ENCODE measurements around the gene FHL2. TPM values are rescaled to one million over a fixed set of nuclear protein-coding genes. Genes with fewer than 3 reads are reported as not detected.

The FHL2 gene
- total RNA-seq, 1 donor from 2014 or later = 5.5 TPM

- Histone ChIP-seq H3K9me3 (no peaks in the 10 kb centered on the region), H3K4me3 (no peak overlapping the region), H3K36me3 (no peaks in the 10 kb centered on the region), H3K4me1 (peaks cover 4% of the 10 kb centered on the region), H3K27ac (no peak overlapping the region), H3K27me3 (ENCODE audit: low read depth) (peaks cover 26% of the 10 kb centered on the region)
- ATAC-seq = no peak
- intact Hi-C loops (cut with DNase I) = no loop called here
- DNase-seq = no peak
- no peak for TF ChIP-seq CTCF (IDR thresholded peaks at IDR 0.05)
These were observed 3.0 kb upstream of the FHL2 start for GRCh38 chr2:105401867-105402266.

DNA sequence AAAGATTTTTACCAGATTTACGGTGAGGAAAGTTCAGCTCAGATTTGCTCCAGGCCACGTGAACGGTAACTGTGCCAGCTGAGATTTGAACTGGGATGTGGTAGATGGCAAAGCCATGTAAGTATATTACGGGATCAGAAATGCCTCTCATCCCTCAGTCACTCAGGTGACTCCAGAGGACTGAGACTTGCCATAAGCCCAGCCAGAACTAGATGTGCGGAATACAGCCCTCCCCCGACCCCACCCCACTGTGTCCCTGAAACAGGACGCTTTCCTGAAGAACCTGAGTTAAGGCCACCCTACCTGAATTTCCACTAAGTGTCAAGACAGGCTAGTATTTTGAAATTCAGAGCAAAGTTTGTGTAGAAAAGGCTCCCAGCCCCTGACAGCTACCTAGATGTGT lies 1.3 kb upstream of the FHL2 start:
- H3K4me3 ChIP-seq = no peak overlapping the region
- TF ChIP-seq CTCF (IDR thresholded peaks at IDR 0.05) = no peak
- no peaks in the 10 kb centered on the region for H3K36me3 ChIP-seq
- DNase-seq (no peak), ATAC-seq (no peak)
- no peaks in the 10 kb centered on the region for H3K9me3 ChIP-seq
- peaks cover 4% of the 10 kb centered on the region for H3K4me1 ChIP-seq
- H3K27me3 ChIP-seq (ENCODE audit: low read depth) = peaks cover 30% of the 10 kb centered on the region
- intact Hi-C loops (cut with DNase I) = no loop called here
- no peak overlapping the region for H3K27ac ChIP-seq

- intact Hi-C loops (cut with DNase I) = no loop called here
- DNase-seq (no peak), ATAC-seq (no peak)
- H3K4me1 ChIP-seq = peaks cover 4% of the 10 kb centered on the region
- peak overlapping the region; percentile 57 for H3K4me3 ChIP-seq
- no peaks in the 10 kb centered on the region for H3K36me3 ChIP-seq
- H3K9me3 ChIP-seq = no peaks in the 10 kb centered on the region
- H3K27ac ChIP-seq = peak overlapping the region; percentile 69
- TF ChIP-seq CTCF (IDR thresholded peaks at IDR 0.05) = peak; percentile 13
- peaks cover 30% of the 10 kb centered on the region for H3K27me3 ChIP-seq (ENCODE audit: low read depth)
These were observed 483 bp upstream of the FHL2 start for GRCh38 chr2:105399207-105399861.

DNA sequence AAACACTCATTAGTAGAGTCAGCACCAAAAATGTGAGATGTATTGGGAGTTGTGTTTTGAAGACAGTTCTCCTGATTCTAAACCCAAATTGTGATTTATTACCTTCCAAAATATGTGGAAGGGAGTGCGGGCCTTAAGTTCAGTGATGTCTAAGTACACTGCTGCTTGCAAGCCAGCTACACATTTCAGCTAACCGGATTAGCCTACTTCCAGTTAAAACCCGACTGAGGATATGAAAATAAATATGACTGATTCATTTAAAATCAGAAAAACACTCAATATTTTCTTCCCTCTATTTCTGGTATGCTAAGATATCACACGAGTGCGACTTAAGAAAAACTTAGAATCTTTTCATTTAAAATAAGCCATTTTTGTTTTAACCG lies 907 bp downstream of the FHL2 start:
- ATAC-seq = no peak
- H3K36me3 ChIP-seq = no peaks in the 10 kb centered on the region
- H3K4me3 ChIP-seq = peak overlapping the region; percentile 57
- no peak for TF ChIP-seq CTCF (IDR thresholded peaks at IDR 0.05)
- H3K9me3 ChIP-seq = no peaks in the 10 kb centered on the region
- peaks cover 4% of the 10 kb centered on the region for H3K4me1 ChIP-seq
- H3K27ac ChIP-seq = peak overlapping the region; percentile 69
- H3K27me3 ChIP-seq (ENCODE audit: low read depth) = peaks cover 30% of the 10 kb centered on the region
- DNase-seq = no peak
- intact Hi-C loops (cut with DNase I) = no loop called here

DNA sequence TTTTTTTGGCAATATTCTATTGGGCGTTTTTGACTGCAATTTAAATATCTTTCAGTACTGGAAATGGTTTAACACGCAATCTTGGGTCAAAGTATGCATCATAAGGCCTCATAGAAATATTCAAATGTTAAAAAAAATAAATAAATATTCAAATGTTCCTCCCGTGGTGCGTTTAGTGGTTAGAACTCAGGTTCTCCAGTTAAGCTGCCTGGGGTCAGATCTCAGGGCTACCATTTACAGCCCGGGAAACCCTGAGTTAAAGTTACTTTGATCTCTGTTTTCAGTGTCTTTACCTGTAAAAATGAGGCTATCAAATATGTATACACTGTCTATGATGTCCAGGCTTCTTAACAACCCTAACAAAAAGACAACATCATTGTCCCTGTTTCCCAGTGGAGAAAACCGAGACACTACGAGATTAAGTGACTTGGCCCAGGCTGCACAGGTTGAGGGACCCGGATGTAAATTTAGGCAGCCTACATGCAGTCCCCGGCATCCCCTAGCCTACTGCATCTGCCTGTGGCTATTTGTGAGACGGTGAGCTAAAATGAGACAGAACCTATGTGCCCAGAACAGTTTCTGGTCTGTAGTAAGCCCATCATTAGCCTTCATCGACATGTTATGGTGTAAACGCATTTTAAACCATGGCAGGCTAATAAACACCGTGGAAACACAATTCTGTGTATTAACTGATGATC lies 1.7 kb downstream of the FHL2 start:
- Histone ChIP-seq H3K9me3 (no peaks in the 10 kb centered on the region), H3K36me3 (no peaks in the 10 kb centered on the region), H3K4me3 (no peak overlapping the region), H3K27ac (no peak overlapping the region), H3K27me3 (ENCODE audit: low read depth) (peaks cover 30% of the 10 kb centered on the region), H3K4me1 (peaks cover 4% of the 10 kb centered on the region)
- DNase-seq (no peak), ATAC-seq (no peak)
- no peak for TF ChIP-seq CTCF (IDR thresholded peaks at IDR 0.05)
- intact Hi-C loops (cut with DNase I) = no loop called here

Measured in lower lobe of right lung (tissue), 2 donors.